ENCODE data around the gene RASL10A.

The RASL10A gene

DNA sequence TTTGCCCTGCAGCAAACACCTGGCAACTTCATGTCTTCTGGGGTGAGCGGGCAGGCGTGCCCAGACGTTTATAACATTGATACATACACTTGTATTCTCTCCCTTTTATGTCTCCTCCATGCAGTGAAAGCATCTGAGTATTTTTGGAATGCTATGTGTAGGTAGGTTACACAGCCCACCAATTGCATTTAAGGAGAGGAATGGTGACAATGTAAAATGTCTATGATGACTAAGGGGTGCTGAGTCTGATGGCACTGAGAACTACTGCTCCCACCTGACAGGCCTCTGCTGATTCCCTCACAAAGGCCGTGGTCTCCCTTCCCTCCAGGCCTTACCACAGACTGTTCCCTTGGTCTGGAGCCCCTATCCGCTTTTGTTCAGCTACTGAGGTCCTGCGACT is 22.9 kb upstream of the RASL10A start:
- DNase-seq (ENCODE audit: low read depth): no peak

DNA sequence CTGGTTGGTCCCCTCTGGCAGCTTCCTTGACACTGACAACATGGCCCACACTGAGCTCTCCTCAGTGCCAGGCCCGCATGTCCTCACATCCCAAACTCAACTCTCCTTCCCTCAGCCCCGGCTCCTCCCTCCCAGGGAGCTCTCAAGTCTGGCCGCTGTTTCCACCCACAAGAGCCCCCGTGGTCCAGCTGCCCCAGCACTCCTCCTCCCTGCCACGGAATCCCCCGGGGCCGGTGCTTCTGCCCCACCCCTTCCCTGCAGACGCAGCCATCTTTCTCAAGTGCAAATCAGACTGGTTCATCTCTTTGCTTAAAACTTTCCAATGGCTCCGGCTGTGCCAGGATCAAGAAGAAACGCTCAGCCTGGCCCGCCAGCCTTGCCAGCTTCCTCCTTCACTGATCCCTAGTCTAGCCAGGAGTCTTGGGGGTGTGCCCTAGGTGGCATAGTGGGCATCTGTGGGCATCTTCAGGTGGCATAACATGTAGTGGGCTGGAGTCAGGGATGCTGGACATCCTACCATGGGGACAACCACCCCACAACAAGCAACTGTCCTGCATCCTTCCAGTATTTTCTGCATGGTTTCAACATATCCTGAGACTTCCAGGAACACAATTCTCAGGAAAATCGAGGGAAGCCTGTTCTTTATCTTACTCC is 22.3 kb upstream of the RASL10A start:
- no peak for DNase-seq (ENCODE audit: low read depth)

- DNase-seq (ENCODE audit: low read depth): no peak
Observed at GRCh38 chr22:29336751-29337490, 21.4 kb upstream of the RASL10A start.

- no peak for DNase-seq (ENCODE audit: low read depth)
Observed at GRCh38 chr22:29335656-29336055, 20.2 kb upstream of the RASL10A start.

DNA sequence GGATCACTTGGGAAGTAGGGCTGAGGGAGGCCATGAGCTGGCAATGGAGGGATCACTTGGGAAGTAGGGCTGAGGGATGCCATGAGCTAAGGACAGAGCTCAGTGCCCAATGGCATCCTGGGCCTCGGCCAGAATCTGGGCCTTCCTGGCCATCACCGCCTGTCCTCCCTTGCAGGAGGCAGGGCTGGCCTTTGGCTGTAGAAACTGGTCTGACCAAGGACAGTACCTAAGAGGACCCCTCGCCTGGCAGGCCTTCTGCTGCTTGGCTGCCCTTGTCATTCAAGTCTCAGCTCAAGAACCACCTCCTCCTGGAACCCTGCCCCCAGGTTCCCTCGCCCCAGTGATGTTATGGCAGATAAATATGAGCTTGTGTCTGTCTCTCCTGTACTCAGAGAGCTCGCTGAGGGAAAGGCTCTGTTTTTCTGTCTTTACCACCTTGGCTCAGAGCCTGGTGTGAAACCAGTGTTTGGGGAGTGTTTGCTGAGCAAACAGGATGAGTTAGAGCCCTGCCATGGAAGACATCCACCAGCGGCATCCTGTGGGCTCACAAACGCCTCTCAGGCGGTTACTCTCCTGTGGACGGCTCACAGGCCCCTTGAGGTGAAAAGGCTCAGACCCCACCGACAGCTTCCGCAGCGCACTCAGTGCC is 19.3 kb upstream of the RASL10A start:
- DNase-seq (ENCODE audit: low read depth): no peak

DNA sequence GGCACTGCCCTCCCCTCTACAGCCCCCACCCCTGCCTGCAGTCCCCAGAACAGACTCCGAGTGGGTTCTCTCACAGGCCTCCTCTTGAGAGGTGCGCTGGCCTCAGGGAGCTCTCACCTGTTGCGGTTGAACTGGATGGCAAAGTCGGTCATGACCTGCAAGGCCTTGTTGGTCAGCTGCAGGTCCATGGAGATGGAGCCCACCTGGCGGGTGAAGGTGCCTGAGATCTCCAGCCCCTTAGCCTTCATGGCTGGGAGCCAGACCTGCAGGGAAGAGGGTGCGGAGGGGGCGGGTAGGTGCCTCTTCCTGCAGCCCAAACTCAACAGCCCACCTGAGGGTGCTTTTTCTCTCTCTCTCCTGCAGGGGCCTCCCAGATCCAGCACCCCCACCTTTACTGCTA is 18.7 kb upstream of the RASL10A start:
- DNase-seq (ENCODE audit: low read depth): no peak

- DNase-seq (ENCODE audit: low read depth): no peak
Observed at GRCh38 chr22:29332886-29333496, 17.5 kb upstream of the RASL10A start.

DNA sequence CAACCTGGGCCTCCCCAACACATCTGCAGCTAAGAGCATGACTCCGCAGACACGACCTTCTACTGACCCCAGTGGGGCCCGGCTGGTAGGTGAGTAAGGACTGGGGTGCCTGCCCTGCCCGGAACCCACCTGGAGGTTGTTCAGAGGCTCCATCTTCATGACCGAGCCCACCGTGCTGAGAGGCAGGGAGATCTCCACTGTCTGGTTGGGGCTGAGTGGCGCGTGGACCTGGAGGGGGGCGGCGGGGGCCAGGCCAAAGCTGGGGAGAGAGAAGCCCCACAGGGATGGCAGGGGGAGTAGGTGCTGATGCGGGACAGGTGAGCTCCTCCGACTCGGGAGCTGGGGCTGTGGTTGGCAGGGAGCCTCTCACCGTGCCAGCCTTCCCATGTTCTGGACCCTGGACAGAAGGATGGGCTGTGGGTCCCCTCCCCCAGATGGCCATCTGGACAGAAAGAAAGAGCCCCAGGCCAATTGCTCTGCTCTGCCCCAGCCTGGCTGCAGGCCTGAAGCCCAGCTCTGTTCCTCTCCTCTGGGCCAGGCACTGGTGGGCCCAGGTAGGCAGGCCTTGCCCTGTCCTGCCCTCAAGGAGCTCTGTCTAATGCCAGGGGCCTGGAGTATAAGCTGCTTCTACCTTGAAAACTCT is 16.3 kb upstream of the RASL10A start:
- no peak for DNase-seq (ENCODE audit: low read depth)

DNA sequence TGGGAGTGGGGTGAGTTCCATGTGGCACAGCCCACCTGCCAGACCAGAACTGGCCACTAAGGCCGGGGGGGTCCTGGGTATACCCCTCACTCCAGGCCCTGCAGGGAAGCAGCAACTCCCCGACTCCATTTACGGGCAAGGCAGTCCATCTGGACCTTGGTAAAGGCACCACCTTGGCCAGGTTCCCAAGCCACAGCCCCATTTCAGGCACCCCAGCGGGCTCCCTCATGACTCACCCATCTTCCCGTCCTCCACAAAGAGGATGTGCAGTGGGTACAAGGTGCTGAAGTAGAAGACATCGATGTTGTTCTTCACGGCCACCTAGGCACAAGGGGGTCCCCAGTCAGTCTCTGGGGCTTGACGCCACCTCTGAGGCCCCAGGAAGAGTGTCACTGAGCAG is 15.7 kb upstream of the RASL10A start:
- no peak for DNase-seq (ENCODE audit: low read depth)

GRCh38 chr22:29330753-29331152 is 15.3 kb upstream of the RASL10A start:
- DNase-seq (ENCODE audit: low read depth): no peak

DNA sequence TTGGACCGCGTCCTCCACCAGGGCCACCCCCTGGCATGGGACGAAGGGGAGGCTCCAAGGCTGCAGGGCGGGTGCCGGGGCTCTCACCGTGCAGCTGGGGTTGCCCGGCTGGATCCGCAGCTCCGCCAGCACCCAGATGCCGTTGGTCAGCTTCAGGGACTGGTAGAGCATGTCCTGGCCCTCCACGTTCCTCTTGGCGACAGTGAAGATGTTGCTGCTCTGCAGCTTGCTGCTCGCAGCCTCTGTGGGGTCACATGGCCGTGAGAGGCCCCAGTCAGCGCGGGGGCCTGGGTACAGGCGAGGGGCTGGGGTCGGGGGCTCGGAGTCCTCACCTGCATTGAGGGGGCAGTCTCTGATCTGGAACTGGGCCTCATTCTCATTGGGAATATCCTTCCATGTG is 14.8 kb upstream of the RASL10A start:
- no peak for DNase-seq (ENCODE audit: low read depth)

DNA sequence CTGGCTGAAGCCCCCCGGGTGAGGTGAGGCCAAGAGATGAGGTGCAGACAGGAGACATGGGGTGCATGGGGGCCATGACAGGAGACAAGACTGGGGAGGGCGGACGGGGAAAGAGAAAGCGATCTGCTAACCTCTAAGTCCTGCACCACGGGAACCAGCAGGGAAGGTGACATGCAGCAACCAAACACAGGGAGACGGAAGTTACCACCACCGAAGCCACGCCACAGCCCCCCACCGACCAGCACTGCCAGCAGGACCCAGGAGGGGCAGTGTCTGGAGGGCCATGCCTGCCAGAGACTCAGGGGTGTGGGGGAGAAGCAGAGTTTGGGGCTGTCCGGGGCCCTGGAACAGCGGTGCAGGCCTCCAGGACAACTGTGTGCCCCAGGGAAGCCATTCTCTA is 14.1 kb upstream of the RASL10A start:
- DNase-seq (ENCODE audit: low read depth): no peak

- DNase-seq (ENCODE audit: low read depth): no peak
Observed at GRCh38 chr22:29328566-29329500, 13.3 kb upstream of the RASL10A start.

DNA sequence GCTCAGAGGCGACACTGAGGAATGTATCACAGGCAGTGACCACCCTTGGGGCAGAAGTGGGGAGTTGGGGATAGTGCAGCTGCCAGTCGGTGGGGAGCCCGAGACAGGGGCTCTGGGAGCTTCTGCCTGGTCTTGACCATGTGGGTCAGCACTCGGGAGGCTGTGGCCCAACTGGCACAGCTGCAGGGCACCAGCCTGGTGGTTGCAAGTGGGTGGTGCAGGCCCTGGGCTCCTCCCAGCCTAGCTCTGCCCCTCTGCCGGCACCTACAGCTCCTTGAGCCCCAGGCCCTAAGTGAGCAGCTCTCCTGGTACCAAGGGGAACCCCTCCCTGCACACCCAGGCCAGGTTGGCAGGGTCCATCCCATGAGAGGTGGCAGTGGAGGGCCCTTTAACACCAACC is 12.6 kb upstream of the RASL10A start:
- DNase-seq (ENCODE audit: low read depth): no peak

- no peak for DNase-seq (ENCODE audit: low read depth)
Observed at GRCh38 chr22:29327089-29327764, 11.7 kb upstream of the RASL10A start.

DNA sequence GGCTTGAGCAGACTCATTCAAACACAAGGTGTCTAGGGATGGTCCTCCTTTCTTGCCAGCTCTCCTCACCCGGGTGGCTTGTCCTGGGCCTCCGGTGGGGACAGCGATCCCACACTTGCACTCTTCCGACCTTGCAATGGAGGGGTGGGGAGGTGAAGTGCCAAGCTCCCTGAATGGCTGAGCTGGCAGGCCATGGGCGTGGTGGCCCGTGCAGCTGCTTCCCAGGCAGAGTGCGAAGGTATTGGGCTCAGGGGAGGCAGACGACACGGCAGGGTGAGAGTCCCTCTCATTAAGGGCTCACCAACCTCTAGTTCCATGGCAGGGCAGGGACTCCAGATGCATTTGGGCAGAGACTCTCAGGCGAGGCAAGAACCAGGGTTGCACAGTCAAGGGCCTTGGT is 11.0 kb upstream of the RASL10A start:
- no peak for DNase-seq (ENCODE audit: low read depth)

- DNase-seq (ENCODE audit: low read depth): no peak
Observed at GRCh38 chr22:29325785-29326315, 10.4 kb upstream of the RASL10A start.

GRCh38 chr22:29325356-29325755 is 9.9 kb upstream of the RASL10A start:
- no peak for DNase-seq (ENCODE audit: low read depth)

DNA sequence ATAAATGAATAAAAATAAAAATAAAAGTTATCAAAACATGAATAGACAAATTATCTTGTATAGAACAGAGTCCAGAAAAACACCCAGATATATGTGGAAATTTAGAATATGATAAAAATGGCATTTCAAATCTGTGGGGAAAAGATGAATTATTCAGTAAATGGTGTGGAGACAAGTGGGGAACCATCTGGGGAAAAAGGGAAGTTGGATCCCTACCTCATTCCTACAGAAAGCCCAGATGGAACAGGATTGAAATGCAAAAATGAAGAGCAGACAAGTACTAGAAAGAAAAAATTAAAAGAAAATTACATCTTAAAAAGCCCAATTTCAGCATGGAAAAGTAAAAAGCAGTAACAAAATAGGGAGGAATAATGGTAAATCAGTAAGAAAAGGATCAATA is 8.1 kb upstream of the RASL10A start:
- no peak for DNase-seq (ENCODE audit: low read depth)

GRCh38 chr22:29320546-29320945 is 5.0 kb upstream of the RASL10A start:
- DNase-seq (ENCODE audit: low read depth): no peak

GRCh38 chr22:29319072-29319471 is 3.6 kb upstream of the RASL10A start:
- no peak for DNase-seq (ENCODE audit: low read depth)
